Thymus (tissue), 11 donors: ENCODE data around the gene LAMB1. TPM values are rescaled to one million over a fixed set of nuclear protein-coding genes. Genes with fewer than 3 reads are reported as not detected.

Experiments used
- DNase-seq, 9 donors: peaks; one replicate each; pipeline ENCODE4 v3.0.0-alpha.2; 2013; ENCODE audit warnings: low spot score in 9 of 9, low read depth in 6 of 9, missing footprints in 1 of 9
- H3K27ac ChIP-seq, 2 donors: one replicate each; pipeline ENCODE4 v1.5.1; 2013; ENCODE audit warnings: control low read depth in 1 of 2, low read depth in 1 of 2, low read length in 1 of 2, mild to moderate bottlenecking in 1 of 2, moderate library complexity in 1 of 2
- H3K27me3 ChIP-seq, 2 donors: one replicate each; pipeline ENCODE4 v1.5.1; 2013; ENCODE audit warnings: low read length in 1 of 2; ENCODE audit not compliant: control insufficient read depth in 2 of 2, insufficient read depth in 1 of 2
- H3K36me3 ChIP-seq, 2 donors: one replicate each; pipeline ENCODE4 v1.5.1; 2013; ENCODE audit warnings: low read length in 1 of 2, mild to moderate bottlenecking in 1 of 2, moderate library complexity in 1 of 2; ENCODE audit not compliant: control insufficient read depth in 2 of 2, insufficient read depth in 2 of 2
- H3K4me1 ChIP-seq, 2 donors: one replicate each; pipeline ENCODE4 v1.5.1; 2013; ENCODE audit warnings: low read length in 2 of 2; ENCODE audit not compliant: control insufficient read depth in 2 of 2, insufficient read depth in 2 of 2
- H3K4me3 ChIP-seq, 2 donors: one replicate each; pipeline ENCODE4 v1.5.1; 2013; ENCODE audit warnings: low read length in 2 of 2, control low read depth in 1 of 2, mild to moderate bottlenecking in 1 of 2
- H3K9me3 ChIP-seq, 2 donors: one replicate each; pipeline ENCODE4 v1.5.1; 2013; ENCODE audit warnings: low read length in 1 of 2, mild to moderate bottlenecking in 1 of 2; ENCODE audit not compliant: control insufficient read depth in 2 of 2, insufficient read depth in 1 of 2
- WGBS: extraction: QIAGEN DNeasy Blood & Tissue Kit; methylation state at CpG from one replicate; pipeline ENCODE4 v1.1.7; 2013; 5-methylcytosine and 5-hydroxymethylcytosine counted together
- polyA plus RNA-seq: library from polyadenylated mRNA; stranded (reverse); fragments of 200-250 nt; gene quantifications from one replicate; pipeline ENCODE4 v1.2.3, GENCODE V29; 2013
- total RNA-seq: library from RNA; stranded (reverse); fragments of 120-200 nt; gene quantifications from one replicate; pipeline ENCODE4 v1.2.4, GENCODE V29; 2013
- donor health status: healthy.

The LAMB1 gene
- total and polyA plus RNA-seq, 2 donors, result 33.4 to 251 TPM

DNA sequence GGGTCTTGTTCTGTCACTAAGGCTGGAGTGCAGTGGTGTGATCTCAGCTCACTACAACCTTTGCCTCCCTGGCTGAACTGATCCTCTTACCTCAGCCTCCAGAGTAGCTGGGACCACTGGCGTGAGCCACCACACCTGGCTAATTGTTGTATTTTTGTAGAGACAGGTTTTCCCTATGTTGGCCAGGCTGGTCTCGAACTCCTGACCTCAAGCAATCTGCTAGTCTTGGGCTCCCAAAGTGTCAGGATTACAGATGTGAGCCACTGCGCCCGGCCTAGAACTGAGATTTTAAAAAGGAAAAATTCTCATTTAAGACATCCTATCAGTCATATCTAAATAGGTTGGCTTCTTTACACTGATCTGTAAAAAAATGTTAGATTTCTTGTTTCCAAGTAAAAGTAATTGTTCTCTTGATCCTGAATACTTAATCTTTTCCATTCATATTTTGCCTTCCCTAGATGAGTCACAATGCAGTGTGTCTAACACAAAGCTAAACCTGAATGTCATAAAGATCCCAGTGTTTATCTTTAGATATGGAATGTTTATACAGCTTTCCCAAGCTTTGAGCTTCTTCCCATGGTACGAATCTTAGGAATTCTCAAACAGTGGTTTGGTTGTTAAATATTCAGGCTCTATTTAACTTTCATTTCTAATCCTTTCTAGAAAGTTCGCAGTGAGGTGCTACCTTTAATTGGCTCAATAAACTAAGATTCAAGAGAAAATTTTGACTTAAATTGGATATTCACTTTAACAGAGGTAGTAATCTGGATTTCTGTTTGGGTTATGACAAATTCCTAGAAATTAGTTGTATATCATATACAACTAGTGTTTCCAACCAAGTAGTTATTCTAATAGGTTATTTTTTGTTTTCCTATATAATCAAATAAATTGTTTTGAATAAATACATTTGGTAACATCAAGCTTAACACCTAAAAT lies 12.1 kb upstream of the LAMB1 start:
- Histone ChIP-seq H3K4me1 (no peaks in the 10 kb centered on the region), H3K9me3 (no peaks in the 10 kb centered on the region), H3K27ac (no peak overlapping the region), H3K27me3 (no peaks in the 10 kb centered on the region), H3K4me3 (no peak overlapping the region), H3K36me3 (no peaks in the 10 kb centered on the region)
- DNase-seq, result no peak
- WGBS, result 97% methylated on average over 6 of the region's 6 CpGs

DNA sequence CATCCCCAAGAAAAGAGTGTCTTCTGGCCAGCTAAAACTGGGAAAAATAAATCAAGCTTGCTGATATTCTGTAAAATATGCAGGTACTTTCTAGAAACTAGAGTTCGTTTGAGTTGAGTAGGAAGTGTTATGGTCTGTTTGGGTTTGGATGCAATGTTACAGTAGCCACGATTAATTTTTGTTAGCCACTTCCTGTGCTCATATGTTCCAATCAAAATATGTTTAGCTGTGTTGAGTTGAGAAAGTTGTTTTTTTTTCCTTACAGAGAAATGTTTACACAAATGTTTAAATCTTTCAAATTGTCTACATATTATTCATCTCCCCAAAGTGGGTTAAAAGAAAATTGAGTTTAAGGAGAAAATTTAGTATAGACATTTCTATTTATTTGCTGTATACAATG lies 11.3 kb upstream of the LAMB1 start:
- Histone ChIP-seq H3K4me3 (no peak overlapping the region), H3K27me3 (no peaks in the 10 kb centered on the region), H3K36me3 (no peaks in the 10 kb centered on the region), H3K9me3 (no peaks in the 10 kb centered on the region), H3K27ac (no peak overlapping the region), H3K4me1 (no peaks in the 10 kb centered on the region)
- WGBS, result 27% methylated on average over 2 of the region's 2 CpGs
- DNase-seq, result no peak

DNA sequence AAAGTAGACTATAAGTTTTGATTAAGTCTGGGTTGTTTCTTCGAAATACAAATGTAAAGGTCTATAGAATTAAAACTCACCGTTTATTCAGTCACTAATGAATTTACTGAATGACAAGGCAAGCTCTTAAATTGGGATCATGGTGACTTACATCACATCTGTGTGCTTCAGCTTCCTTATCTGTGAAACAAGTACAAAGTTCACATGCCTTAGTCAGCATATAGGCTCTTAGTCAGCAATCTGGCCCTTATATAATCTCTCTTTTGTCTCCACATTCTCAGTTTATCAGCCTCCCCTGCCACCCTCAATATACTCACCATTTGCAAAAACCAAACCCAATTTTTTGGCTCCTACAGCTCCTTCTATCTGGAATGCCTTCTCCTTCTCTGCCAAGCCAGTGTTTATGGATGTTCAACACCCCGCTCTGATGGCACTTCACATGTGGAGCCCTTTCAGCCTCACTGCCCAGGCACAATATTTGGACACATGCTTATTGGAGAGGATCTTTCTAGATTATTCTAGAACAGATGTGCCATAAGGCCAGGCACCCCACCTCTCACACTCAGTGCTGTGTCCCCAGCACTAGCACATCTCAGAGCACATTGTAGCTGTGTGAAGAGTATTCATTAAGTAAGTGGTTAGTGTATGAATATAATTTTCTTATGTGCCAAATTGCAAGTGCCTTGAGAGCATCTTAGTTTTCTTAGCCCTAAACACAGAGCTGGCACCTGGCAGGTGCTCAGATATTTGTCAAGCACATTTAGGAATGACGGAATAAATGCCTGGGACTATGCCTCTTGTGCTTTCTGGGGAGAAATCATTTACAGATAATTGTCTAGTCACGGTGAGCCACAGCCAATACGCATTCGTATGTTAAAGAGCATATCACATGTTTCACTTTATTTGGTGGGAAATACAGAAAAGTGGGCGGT lies 9.8 kb upstream of the LAMB1 start:
- no peak for DNase-seq
- H3K9me3 ChIP-seq, result no peaks in the 10 kb centered on the region
- H3K4me1 ChIP-seq, result no peaks in the 10 kb centered on the region
- peaks cover 0 to 1% of the 10 kb centered on the region in 2 donors for H3K27me3 ChIP-seq
- no peaks in the 10 kb centered on the region for H3K36me3 ChIP-seq
- 96% methylated on average over 8 of the region's 8 CpGs for WGBS
- H3K27ac ChIP-seq, result no peak overlapping the region
- no peak overlapping the region for H3K4me3 ChIP-seq

DNA sequence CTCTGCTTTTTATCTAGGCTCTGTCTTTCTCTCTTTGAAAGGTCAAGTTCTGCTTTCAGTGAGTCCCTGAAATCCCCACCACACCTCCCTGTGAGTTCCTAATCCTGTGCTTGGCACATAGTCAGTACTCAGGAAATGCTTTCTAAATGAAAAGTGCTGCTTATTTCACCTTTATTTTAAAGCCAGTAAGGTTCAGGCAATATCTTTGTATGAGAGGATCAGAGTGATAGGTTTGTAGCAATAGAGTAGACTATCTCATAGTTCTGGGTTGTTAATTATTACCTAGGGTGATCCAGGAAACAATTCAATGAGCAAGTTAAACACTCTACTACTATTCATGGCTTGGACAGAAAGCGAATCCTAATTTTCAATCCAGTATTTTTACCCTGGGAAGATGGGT lies 7.4 kb upstream of the LAMB1 start:
- no peaks in the 10 kb centered on the region for H3K9me3 ChIP-seq
- no peak overlapping the region for H3K27ac ChIP-seq
- H3K4me3 ChIP-seq, result no peak overlapping the region
- peaks cover 3 to 21% of the 10 kb centered on the region in 2 donors for H3K27me3 ChIP-seq
- no peaks in the 10 kb centered on the region for H3K36me3 ChIP-seq
- H3K4me1 ChIP-seq, result no peaks in the 10 kb centered on the region
- 95% methylated on average over 1 of the region's 1 CpG for WGBS
- no peak for DNase-seq

DNA sequence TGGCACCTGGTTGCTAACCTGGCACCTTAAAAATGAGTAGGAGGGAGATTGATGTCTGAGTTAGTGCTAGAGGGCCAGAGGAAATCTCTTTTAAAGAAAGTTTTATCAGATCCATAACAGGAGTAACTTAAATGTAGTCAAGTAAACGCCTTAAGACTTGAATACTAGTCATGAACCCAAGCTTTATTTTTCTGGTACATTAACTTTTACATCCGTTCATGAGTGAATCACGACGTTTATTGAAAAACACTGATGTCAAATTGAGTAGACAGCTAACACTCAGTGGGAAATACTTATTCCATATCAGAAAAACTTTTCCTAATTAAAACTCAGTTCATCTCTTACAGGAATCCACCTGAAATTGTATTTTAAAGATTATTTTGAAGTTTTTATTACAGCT lies 6.9 kb upstream of the LAMB1 start:
- Histone ChIP-seq H3K4me1 (no peaks in the 10 kb centered on the region), H3K27ac (no peak overlapping the region), H3K9me3 (no peaks in the 10 kb centered on the region), H3K36me3 (no peaks in the 10 kb centered on the region), H3K4me3 (no peak overlapping the region), H3K27me3 (peaks cover 6 to 26% of the 10 kb centered on the region in 2 donors)
- DNase-seq, result no peak
- 91% methylated on average over 4 of the region's 4 CpGs for WGBS

DNA sequence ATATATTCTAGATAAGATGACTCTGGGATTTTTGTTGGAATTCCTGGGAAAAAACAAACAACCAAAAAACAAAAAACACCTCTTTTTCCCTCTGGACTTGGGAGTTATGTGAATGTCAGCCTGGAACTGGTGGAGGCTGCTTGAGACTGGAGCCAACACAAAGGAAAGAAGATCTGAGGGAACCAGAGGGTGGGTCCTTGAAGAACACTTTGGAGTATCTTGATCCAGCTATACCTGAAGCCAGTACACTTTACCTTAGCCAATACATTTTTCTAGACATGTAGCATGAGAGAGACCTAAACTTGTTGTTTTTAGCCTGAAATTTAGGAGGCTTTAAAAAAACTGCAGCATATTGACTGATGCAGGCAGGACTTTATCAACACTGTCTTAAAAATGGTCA lies 5.9 kb upstream of the LAMB1 start:
- Histone ChIP-seq H3K9me3 (peaks cover 0 to 1% of the 10 kb centered on the region in 2 donors), H3K4me1 (no peaks in the 10 kb centered on the region), H3K27me3 (peaks cover 14 to 37% of the 10 kb centered on the region in 2 donors), H3K4me3 (no peak overlapping the region), H3K36me3 (no peaks in the 10 kb centered on the region), H3K27ac (no peak overlapping the region)
- DNase-seq, result no peak

DNA sequence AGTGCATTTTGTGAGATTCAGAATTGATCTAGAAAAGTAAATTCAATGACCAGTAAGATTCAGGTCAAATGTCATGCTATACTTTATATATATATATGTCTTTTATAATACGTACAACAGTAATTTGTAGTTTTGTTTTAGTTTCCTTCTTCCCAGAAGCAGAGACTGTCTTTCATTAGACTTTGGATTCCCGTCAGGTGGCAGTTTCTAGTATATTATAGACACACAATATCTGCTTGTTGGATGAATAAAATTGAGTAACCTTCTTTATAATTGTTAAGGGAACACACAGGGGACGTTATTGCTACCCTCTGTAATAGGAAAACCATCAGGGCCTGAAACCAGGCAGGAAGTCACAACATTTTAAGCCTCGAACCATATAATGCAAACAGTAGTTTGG lies 5.3 kb upstream of the LAMB1 start:
- WGBS, result 87% methylated on average over 4 of the region's 4 CpGs
- no peak for DNase-seq
- Histone ChIP-seq H3K27ac (no peak overlapping the region), H3K4me3 (no peak overlapping the region), H3K27me3 (peaks cover 19 to 43% of the 10 kb centered on the region in 2 donors), H3K9me3 (peaks cover 0 to 1% of the 10 kb centered on the region in 2 donors), H3K36me3 (no peaks in the 10 kb centered on the region), H3K4me1 (no peaks in the 10 kb centered on the region)

DNA sequence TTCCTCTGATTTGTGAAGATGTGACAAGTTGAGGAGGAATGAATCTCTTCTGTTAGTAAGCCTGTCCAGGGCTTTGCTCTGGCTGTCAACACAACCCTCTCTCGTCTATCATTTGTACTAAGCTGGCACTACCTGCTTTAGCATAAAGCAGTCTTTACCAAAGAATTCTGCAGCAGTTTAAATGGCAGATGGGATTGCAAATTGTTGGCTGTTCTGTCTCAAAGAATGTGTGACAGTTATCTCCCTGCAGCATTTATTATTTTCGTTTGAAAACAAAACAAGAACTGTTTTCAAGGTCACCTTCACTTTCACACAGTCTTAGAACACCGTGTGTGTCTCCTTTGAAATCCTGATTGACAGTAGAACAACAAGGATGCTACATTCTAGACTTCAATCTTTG lies 4.8 kb upstream of the LAMB1 start:
- WGBS, result 85% methylated on average over 3 of the region's 3 CpGs
- peaks cover 24 to 47% of the 10 kb centered on the region in 2 donors for H3K27me3 ChIP-seq

DNA sequence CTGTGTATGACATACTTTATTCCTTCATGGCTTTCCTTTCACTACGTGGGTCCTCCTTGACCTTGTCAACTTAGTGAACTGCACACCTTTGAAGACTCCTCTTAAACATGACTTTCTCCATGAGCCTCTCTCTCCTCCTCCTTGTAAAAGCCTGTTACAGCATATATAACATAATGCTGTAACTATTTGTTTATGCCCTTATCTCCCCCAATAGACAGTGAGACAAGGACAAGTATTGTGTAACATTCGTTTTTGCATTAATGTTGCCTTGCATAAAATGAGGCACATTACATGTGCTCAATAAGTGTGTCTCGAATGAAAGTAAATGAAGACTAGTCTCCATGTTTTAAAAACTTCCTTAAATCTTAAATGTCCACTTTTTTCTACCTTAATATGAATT lies 4.3 kb upstream of the LAMB1 start:
- H3K4me1 ChIP-seq, result peaks cover 6% of the 10 kb centered on the region in 2 donors
- peaks cover 1 to 3% of the 10 kb centered on the region in 2 donors for H3K9me3 ChIP-seq
- WGBS, result 85% methylated on average over 3 of the region's 3 CpGs
- H3K36me3 ChIP-seq, result no peaks in the 10 kb centered on the region
- no peak for DNase-seq
- no peak overlapping the region for H3K27ac ChIP-seq
- H3K27me3 ChIP-seq, result peaks cover 29 to 52% of the 10 kb centered on the region in 2 donors
- H3K4me3 ChIP-seq, result no peak overlapping the region

More for the DNA sequence above, 4.8 kb upstream of the LAMB1 start:
- H3K9me3 ChIP-seq, result peaks cover 0 to 1% of the 10 kb centered on the region in 2 donors
- no peak overlapping the region for H3K4me3 ChIP-seq
- peaks cover 1 to 2% of the 10 kb centered on the region in 2 donors for H3K4me1 ChIP-seq
- no peak for DNase-seq
- H3K36me3 ChIP-seq, result no peaks in the 10 kb centered on the region
- H3K27ac ChIP-seq, result no peak overlapping the region
